ENCODE data around the gene PLD6. TPM values are rescaled to one million over a fixed set of nuclear protein-coding genes. Genes with fewer than 3 reads are reported as not detected.

Gene PLD6
- total RNA-seq, 1 donor from 2014 or later = 0.92 TPM

DNA sequence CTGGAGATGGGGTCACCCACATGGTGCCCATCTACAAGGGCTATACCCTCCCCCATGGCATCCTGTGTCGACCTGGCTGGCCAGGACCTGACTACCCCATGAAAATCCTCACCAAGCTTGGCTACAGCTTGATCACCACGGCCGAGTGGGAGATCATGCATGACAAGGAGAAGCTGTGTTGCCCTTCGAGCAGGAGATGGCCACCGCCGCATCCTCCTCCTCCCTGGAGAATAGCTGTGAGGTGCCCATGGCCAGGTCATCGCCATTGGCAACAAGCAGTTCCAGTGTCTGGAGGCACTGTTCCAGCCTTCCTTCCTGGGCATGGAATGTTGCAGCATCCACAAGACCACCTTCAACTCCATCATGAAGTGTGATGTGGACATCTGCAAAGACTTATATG is 36.1 kb upstream of the PLD6 start:
- no peak overlapping the region for H3K4me3 ChIP-seq (ENCODE audit: low read depth, low read length)
- DNase-seq (ENCODE audit: low read depth) = no peak
- TF ChIP-seq, protein P1, sequence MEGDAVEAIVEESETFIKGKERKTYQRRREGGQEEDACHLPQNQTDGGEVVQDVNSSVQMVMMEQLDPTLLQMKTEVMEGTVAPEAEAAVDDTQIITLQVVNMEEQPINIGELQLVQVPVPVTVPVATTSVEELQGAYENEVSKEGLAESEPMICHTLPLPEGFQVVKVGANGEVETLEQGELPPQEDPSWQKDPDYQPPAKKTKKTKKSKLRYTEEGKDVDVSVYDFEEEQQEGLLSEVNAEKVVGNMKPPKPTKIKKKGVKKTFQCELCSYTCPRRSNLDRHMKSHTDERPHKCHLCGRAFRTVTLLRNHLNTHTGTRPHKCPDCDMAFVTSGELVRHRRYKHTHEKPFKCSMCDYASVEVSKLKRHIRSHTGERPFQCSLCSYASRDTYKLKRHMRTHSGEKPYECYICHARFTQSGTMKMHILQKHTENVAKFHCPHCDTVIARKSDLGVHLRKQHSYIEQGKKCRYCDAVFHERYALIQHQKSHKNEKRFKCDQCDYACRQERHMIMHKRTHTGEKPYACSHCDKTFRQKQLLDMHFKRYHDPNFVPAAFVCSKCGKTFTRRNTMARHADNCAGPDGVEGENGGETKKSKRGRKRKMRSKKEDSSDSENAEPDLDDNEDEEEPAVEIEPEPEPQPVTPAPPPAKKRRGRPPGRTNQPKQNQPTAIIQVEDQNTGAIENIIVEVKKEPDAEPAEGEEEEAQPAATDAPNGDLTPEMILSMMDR (conservative IDR thresholded peaks at IDR 0.05; ENCODE audit: low read depth, low read length) = no peak

DNA sequence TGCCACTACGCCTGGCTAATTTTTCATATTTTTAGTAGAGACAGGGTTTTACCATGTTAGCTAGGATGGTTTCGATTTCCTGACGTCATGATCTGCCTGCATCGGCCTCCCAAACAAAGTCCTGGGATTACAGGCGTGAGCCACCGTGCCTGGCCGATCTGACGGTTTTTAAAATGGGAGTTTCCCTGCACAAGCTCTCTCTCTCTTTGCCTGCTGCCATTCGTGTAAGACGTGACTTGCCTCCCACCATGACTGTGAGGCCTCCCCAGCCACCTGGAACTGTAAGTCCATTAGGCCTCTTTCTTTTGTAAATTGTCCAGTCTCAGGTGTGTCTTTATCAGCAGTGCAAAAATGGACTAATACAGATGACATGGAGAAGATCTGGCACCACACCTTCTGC is 35.5 kb upstream of the PLD6 start:
- DNase-seq (ENCODE audit: low read depth) = no peak
- TF ChIP-seq, protein P1 (conservative IDR thresholded peaks at IDR 0.05; ENCODE audit: low read depth, low read length) = no peak
- H3K4me3 ChIP-seq (ENCODE audit: low read depth, low read length) = no peak overlapping the region

DNA sequence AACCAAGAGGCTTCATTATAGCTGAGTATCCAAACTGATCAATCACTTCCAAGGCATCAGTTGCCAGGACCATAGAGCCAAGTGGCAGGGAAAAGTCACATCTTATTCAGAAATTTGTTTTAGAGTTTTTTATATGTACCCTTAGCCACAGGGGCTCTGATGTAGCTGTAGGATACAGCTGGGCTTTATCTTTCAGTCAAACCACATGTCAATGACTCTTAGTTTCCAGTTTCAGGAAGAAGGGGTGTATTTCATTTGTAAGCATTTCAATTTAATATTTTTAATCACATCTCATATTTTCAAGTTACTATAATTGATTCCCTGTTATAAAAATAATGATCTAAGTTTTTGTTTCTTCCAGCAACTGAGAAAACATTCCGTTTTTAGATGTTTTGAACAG is 33.7 kb upstream of the PLD6 start:
- TF ChIP-seq, protein P1 (conservative IDR thresholded peaks at IDR 0.05; ENCODE audit: low read depth, low read length) = no peak
- no peak for DNase-seq (ENCODE audit: low read depth)
- H3K4me3 ChIP-seq (ENCODE audit: low read depth, low read length) = no peak overlapping the region

DNA sequence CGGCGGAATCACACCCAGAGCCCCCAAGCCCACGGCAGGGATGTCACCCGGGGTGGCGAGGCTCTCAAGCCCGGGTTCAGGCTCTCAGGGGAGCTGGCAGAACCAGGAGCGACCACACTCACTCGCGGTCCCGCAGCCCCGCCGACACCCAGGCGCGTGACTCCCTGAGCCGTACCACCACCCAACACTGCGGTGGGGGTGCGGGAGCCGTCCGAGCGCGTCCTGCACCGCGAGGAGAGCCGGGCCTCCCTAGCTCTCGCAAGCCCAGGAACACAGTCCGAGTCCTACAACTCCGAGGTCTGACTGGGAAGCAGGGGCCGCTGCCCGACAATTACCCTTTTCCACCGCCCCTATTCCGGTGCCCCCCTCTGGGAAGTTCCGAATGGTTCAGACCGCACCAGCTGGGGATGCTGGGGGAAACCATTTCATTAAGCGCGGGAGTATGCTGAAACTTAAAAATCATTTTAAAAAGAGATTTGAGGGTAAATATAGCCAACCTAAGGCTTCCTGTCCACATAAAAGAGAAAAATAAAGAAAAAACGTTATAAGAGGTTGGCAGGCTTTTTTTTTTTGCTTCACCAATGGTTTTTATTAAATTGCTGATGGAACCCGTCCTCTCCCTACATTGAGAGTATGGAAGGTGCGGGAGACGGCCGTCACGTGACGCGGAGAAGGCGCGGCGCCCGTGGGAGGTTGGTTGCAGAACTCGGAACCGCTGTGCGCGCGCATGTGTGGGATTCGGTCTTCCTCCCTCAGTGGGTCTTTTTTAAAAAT is 31.1 kb upstream of the PLD6 start, which contains the start of gene FLCN:
FLCN (minus strand) TSS at position 143 of the 774 bp plus-strand sequence. CDS start 9,031 bp downstream, outside the sequence.
- peak within 1 kb of the TSS; percentile 88 for H3K4me3 ChIP-seq (ENCODE audit: low read depth, low read length)
- TF ChIP-seq, protein P1 (conservative IDR thresholded peaks at IDR 0.05; ENCODE audit: low read depth, low read length) = no peak

DNA sequence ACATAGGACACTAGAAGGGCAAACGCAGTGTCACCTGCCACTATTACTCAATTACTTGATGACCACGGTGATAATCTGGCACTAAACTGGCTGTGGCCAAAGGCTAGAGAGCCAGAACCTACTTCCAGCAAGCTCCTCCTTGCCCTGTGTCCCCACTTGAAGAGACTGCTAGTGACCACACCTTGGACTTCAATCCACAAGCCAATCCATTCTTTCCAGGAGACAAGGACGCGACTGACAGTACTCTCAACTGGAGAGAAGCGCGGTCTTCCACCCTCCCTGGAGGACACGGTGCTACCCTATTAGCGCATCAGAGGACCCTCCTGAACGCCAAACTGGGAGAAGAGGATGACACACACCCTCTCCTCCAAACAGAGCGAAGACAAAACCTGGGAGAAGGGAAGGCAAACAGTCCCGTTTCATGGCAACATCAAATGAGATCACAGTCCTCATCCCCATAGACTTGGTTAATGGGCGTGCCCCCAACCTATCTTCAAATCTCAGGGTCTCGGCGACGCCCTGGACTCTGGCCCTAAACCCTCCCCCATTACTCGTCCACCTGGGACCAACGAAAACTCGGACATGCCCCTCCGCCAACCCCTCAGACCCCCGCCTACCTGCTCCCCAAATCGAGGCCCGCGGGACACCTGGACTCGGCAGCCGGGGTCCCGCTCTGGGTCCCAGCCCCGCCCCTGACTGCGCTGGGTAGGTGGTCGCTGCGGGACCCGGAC is 30.3 kb upstream of the PLD6 start:
- DNase-seq (ENCODE audit: low read depth) = no peak
- peak overlapping the region; percentile 88 for H3K4me3 ChIP-seq (ENCODE audit: low read depth, low read length)
- TF ChIP-seq, protein P1 (conservative IDR thresholded peaks at IDR 0.05; ENCODE audit: low read depth, low read length) = no peak

More for the DNA sequence above, 31.1 kb upstream of the PLD6 start, which contains the start of gene FLCN:
- peak; percentile 74 for DNase-seq (ENCODE audit: low read depth)

DNA sequence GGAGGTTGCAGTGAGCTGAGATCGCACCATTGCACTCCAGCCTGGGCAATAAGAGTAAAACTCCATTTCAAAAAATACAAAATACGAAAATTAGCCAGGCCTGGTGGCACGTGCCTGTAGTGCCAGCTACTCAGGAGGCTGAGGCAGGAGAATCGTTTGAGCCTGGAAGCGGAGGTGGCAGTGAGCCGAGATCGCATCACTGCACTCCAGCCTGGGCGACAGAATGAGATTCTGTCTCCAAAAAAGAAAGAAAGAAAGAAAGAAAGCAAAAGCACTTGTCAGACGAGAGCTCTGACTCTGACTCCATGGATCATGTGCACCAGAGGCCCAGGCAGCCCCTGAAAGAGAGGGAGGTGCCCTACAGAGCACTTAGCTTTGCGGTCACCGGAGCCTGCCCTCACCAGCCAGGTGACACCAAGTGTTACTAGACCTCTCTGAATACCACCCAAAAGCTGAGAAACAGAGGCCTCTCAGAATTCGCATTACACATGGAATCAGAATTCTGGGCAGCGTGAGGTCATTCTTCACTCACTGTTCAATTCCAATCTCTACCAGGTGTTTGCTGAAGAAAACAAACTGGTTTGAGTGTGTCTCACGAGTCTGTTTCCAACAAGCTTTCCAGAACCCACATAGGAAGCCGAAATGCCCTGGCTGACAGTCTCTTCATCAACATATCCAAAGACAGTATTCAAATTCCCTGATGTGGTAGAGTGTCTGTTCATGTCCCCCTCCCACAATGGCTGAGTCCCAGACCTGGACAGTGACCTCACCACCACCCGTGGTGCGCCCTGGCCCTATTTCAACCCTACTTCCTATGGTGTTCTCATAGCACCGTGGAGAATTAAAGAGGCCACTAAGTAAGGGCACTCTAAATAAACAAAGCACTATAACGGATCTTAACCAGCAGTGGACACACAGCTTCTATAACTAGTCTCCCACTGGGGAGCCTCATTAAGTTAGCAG is 29.4 kb upstream of the PLD6 start:
- peak; percentile 32 for DNase-seq (ENCODE audit: low read depth)
- peak overlapping the region; percentile 88 for H3K4me3 ChIP-seq (ENCODE audit: low read depth, low read length)
- TF ChIP-seq, protein P1 (conservative IDR thresholded peaks at IDR 0.05; ENCODE audit: low read depth, low read length) = no peak
